Activated CD4-positive, alpha-beta T cell treated with anti-CD3 and anti-CD28 coated beads, Interleukin-2, amount 50 U/mL, for 4 hours (primary cell): ENCODE data around the gene MISFA.
"Not testable (repeated sequence)": the region's sequence is repeated elsewhere in the genome, so short reads cannot be mapped to it uniquely, and the experiment has no call there.

ENCODE experiments used
- DNase-seq, 2 experiments: peaks; one replicate each; pipeline ENCODE4 v3.0.0-alpha.2; 2020

The MISFA gene

GRCh38 chr11:18599739-18600230, at the start of gene MISFA:
Gene MISFA (plus strand): TSS chr11:18599789. CDS start chr11:18599929, 140 bp downstream.
- no peak for DNase-seq

GRCh38 chr11:18563090-18563730, 36.4 kb upstream of the MISFA start:
- no peak for DNase-seq

- no peak for DNase-seq
These were observed 35.4 kb upstream of the MISFA start for GRCh38 chr11:18564149-18564548.

DNA sequence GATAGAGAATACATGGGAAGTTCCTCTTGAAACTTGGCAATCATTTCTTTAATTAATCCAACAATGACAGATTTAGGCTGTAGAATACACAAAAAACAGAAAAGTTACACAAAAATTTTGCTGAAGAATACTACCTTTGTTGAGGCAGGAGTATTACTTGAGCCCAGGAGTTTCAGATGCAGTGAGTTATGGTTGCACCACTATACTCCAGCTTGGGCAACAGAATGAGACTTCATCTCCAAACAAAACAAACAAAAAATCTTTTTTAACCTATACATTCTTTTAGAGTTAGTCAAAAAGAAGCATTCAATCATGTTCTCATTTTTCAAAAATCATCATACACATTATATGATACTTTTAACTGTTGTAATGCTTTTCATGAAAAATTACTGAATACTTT, 33.2 kb upstream of the MISFA start:
- no peak for DNase-seq

- DNase-seq: no peak
These were observed 32.5 kb upstream of the MISFA start for GRCh38 chr11:18567081-18567480.

GRCh38 chr11:18575361-18575760, 24.2 kb upstream of the MISFA start:
- DNase-seq: no peak

DNA sequence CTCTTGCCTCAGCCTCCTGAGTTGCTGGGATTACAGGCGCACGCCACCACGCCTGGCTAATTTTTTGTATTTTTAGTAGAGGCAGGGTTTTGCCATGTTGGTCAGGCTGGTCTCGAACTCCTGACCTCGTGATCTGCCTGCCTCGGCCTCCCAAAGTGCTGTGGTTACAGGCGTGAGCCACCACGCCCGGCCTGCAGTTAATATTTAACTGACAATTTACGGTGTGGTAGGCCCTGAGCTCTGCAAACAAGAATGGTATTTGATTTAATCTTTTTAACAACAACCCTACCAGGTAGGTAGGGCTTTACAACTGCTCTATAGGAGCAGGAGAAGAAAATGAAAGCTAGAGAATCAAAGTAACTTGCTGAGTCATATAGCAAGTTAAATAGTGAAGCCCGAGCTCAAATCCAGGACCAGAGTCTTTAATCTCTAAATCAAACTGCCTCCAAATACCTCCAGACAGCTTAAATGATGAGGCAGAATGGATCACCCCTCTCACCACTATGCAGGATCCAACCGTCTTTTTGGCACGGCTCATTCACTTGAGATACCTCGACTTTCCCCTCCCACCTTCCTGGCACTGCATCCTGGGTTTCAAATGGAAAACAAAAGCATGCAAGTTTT, 20.5 kb upstream of the MISFA start:
- DNase-seq: no peak

DNA sequence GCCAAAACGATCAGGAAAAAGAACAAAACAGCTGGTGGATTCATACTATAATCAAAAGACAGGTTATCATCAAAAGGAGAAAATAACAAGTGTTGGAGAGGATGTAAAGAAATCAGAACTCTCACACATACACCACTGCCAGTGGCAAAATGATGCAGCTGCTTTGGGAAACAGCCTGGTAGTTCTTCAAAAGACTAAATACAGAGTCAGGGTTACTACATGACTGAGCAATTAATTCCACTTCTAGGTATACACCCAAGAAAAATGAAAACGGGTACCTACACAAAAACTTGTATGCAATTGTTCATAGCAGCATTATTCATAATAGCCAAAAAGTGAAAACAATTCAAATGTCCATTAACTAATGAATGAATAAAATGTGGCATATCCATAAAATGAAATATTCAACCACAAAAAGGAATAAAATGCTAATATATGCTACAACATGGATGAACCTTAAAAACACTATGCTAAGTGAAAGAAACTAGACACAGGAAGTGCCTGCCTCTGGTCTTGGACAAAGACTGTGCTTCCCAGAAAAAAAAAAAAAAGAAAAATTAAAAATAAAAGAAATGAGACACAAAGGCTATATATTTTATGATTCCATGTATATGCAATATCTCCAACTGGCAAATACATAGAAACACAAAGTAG, 19.3 kb upstream of the MISFA start:
- no peak for DNase-seq

- DNase-seq: no peak
These were observed 17.8 kb upstream of the MISFA start for GRCh38 chr11:18581825-18582224.

DNA sequence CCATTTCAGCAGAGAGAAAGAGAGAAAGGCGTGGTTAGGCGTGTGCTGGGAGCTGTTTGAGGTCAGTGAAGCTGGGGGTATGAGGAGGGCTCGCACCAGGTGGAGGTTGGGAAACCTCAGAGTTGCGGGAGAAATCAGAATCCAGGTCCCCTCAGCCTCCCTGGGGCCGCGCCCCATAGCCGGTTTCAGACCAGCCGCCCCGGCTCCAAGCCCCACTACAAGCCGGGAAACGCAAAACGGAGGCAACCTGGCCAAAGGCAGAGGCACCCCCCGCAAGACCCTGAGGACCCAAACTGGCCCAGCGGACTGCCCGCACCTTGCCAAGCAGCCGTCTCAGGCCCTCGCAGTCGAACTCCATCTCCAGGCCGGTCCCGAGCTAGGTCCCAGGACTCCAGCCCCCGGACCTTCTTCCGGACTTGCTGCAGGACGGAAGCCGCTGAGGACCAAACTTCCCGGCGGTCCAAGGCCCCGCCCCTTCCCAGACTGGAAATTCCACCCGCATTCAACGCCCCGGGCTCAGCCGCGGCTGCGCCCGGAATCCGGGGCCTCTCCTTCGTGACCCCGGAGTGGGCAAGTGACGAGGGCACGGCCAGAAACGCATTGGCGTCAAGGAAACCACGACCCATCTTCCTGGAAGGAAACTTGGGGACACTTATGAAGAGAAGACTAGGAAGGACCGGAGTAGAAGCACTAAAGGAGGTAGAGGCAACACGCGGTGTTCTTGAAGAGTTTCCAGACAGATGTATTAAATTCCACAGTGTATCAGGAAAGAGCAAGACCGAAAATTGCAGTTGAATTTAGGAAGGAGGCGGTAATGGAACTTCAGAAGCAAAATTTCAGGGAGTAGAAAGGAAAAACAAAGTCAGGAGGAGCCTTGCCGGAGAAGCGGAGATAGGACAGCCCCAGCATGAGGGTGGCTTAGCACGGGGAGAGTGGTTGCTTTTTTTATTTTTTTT, 11.0 kb upstream of the MISFA start, which contains the start of gene UEVLD:
Gene UEVLD, minus strand, starts transcription at position 438 of the 956 bp plus-strand sequence. Its CDS starts 80 bp downstream, at position 358.
- DNase-seq: peak; percentile 41 to 44

GRCh38 chr11:18590571-18590970, 9.0 kb upstream of the MISFA start:
- no peak for DNase-seq

DNA sequence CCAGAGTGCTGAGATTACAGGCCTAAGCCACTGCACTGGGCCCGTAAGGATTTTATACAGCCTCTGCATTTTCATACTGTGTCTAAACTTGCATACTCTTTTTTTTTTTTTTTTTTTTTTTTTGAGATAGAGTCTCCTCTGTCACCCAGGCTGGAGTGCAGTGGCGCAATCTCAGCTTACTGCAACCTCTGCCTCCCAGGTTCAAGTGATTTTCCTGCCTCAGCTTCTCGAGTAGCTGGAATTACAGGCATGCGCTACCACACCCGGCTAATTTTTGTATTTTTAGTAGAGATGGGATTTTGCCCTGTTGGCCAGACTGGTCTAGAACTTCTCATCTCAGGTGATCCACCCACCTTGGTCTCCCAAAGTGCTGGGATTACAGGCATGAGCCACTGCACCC, 5.5 kb upstream of the MISFA start:
- DNase-seq: not testable (repeated sequence)

- DNase-seq: no peak
These were observed 4.4 kb upstream of the MISFA start for GRCh38 chr11:18594999-18595749.

- no peak for DNase-seq
These were observed 1.5 kb downstream of the MISFA start for GRCh38 chr11:18600915-18601569.

- no peak for DNase-seq
These were observed 8.8 kb downstream of the MISFA start for GRCh38 chr11:18608376-18608775.

DNA sequence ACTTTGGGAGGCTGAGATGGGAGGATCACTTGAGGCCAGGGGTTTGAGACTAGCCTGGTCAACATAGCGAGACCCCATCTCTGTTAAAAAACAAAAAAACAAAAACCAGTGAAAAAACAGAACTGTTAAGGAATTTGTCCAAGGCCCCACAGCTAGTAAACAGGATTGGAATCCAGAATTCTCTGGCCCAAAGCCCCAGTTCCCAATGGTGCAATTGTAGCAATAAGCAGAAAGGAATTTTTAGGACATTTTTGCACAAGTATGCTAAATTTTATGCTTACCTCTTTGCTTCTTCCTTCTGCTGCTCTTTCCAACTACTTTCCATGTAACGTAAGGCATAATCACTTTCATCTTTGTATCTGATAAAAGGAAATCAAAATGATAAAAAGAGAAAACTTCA, 11.6 kb downstream of the MISFA start:
- no peak for DNase-seq

DNA sequence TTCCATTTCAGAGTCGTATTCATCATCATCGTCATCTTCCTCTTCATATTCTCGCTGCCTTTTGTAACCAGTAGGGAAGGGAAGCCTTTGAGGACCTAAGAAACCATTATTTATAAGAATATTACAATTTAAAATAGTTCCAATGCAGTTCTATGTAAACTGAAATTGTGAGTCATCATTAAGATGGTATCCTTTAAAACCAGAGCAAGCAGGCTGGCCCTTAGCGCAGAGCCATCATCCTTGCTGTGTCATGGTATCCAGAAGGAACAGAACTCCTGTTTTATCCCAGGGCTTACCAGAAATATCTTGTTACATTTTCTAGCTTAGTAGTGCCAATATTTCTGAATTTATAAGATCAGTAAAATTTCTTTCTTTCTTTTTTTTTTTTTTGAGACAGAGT, 12.8 kb downstream of the MISFA start:
- no peak for DNase-seq

DNA sequence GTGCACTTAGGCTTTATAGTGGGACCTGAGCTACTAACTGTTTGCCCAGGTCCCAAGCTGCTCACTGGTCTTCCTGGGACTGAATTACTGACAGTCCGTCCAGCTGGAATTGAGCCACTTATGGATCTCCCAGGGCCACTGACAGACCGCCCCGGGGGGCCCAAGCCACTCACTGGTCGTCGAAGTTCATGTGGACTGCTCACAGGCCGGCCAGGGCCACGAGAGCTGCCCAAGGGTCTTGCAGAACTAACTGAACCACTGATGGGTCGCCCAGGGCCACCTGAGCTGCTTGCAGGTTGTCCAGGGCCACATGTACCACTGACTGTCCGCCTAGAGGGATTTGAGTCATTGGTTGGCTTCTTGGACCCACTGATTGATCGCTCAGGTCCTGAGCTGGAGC, 15.1 kb downstream of the MISFA start:
- no peak for DNase-seq

DNA sequence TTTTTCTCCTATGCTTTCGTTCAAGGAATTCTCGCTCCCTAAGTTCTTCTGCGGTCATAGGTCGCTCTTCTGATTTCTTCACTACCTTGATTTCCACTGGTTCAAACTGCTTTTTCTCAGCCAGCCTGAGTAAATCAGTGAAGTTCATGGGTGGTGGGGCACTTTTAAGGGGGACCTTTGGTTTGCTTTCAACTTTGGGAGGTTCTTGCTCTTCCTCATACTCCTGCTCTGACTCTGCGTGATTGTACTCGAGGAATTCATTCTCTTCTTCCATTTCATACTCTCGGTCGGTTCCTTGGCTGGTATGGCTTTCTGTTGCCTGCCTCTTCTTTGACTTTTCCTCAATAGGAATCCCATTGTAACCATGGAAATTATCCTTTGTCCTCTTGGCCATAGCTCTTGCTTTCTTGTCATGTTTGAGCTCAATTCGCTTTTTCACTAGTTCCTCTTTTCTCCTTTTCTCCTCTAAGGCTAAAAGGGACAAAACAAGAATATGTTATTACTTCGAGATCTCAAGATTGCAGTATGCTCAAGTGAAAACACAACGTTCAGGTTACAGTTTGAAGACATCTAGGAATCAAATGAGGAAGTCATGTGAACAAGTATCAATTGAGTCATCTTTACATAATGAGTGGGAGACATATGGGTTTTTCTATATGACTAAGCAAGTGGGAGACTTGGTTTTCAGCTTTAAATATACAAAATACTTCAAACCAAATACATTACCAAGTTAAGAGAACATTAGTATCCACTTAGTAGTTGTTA, 16.2 kb downstream of the MISFA start:
- no peak for DNase-seq

- DNase-seq: no peak
These were observed 18.2 kb downstream of the MISFA start for GRCh38 chr11:18617688-18618341.
